HG03095 (cell line): ENCODE results near the gene VWA2.
A peak's percentile ranks its signal among the peaks of the same experiment; 100 is the strongest.

Experiments used
- ATAC-seq: cut with Tn5 transposase; IDR thresholded peaks from one replicate; pipeline ENCODE4 v1.9.1; 2021; ENCODE audit warnings: moderate library complexity; ENCODE audit not compliant: unreplicated experiment

Gene VWA2

GRCh38 chr10:114293075-114293474 is 54.0 kb downstream of the VWA2 start:
- no peak for ATAC-seq

GRCh38 chr10:114294549-114294948 is 55.5 kb downstream of the VWA2 start:
- no peak for ATAC-seq

GRCh38 chr10:114295393-114295792 is 56.3 kb downstream of the VWA2 start:
- ATAC-seq: no peak

- no peak for ATAC-seq
These were observed 58.2 kb downstream of the VWA2 start for GRCh38 chr10:114297136-114297705.

GRCh38 chr10:114300036-114300645 is 61.1 kb downstream of the VWA2 start:
- ATAC-seq: no peak

- no peak for ATAC-seq
These were observed 62.1 kb downstream of the VWA2 start for GRCh38 chr10:114301177-114301576.

GRCh38 chr10:114301951-114302710 is 63.1 kb downstream of the VWA2 start:
- no peak for ATAC-seq

GRCh38 chr10:114303556-114303955 is 64.5 kb downstream of the VWA2 start:
- ATAC-seq: no peak

- ATAC-seq: peak; percentile 62
These were observed 65.0 kb downstream of the VWA2 start for GRCh38 chr10:114304017-114304570.

- peak; percentile 61 for ATAC-seq
These were observed 65.7 kb downstream of the VWA2 start for GRCh38 chr10:114304571-114305421.

- no peak for ATAC-seq
These were observed 66.5 kb downstream of the VWA2 start for GRCh38 chr10:114305521-114305925.

GRCh38 chr10:114306116-114306973 is 67.3 kb downstream of the VWA2 start:
- ATAC-seq: no peak

- ATAC-seq: no peak
These were observed 68.7 kb downstream of the VWA2 start for GRCh38 chr10:114307731-114308130.

- ATAC-seq: no peak
These were observed 69.7 kb downstream of the VWA2 start for GRCh38 chr10:114308531-114309363.

GRCh38 chr10:114309364-114309651 is 70.3 kb downstream of the VWA2 start:
- ATAC-seq: no peak

GRCh38 chr10:114310346-114310745 is 71.3 kb downstream of the VWA2 start:
- ATAC-seq: no peak

- no peak for ATAC-seq
These were observed 72.0 kb downstream of the VWA2 start for GRCh38 chr10:114311023-114311422.

GRCh38 chr10:114311496-114312209 is 72.6 kb downstream of the VWA2 start:
- ATAC-seq: no peak

- no peak for ATAC-seq
These were observed 74.1 kb downstream of the VWA2 start for GRCh38 chr10:114313139-114313538.
